A549 (cell line): ENCODE results near the gene TNFSF15.

Source experiments
- JUN ChIP-seq, 2 experiments: fragments of >200 bp; sonication (Bioruptor Twin); formaldehyde crosslinking; IDR thresholded peaks; 2 replicates in 1 of 2; 3 replicates in 1 of 2; pipeline ENCODE4 v1.6.1; 2016 to 2017
- KDM1A ChIP-seq: fragments of 200-600 bp; sonication (generic); IDR thresholded peaks from 2 replicates; pipeline ENCODE4 v1.6.1; 2016; ENCODE audit warnings: low read depth, mild to moderate bottlenecking
- TF ChIP-seq, protein P1 (sequence below): fragments of >200 bp; sonication (Bioruptor Twin); formaldehyde crosslinking; IDR thresholded peaks from 3 replicates; pipeline ENCODE4 v1.5.1; 2016

DNA sequence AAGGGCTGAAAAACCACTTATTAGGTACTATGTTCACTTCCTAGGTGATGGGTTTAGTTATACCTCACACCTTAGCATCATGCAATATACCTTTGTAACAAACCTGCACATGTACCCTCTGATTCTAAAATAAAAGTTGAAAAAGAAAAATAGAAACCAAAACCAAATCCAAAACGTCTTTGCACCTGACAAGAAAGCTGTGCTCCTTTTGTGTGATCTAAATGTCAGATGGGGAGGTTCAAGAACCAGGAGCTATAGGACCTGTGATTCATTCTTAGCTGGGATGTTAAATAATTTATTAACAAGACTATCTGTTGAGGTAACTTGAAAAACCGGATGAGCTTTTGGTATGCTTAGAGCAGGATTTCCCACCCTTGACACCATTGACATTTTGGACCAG, 16.9 kb upstream of the TNFSF15 start:
- TF ChIP-seq KDM1A (no peak), JUN (IDR thresholded peaks at IDR 0.05) (no peak)
- TF ChIP-seq, protein P1, sequence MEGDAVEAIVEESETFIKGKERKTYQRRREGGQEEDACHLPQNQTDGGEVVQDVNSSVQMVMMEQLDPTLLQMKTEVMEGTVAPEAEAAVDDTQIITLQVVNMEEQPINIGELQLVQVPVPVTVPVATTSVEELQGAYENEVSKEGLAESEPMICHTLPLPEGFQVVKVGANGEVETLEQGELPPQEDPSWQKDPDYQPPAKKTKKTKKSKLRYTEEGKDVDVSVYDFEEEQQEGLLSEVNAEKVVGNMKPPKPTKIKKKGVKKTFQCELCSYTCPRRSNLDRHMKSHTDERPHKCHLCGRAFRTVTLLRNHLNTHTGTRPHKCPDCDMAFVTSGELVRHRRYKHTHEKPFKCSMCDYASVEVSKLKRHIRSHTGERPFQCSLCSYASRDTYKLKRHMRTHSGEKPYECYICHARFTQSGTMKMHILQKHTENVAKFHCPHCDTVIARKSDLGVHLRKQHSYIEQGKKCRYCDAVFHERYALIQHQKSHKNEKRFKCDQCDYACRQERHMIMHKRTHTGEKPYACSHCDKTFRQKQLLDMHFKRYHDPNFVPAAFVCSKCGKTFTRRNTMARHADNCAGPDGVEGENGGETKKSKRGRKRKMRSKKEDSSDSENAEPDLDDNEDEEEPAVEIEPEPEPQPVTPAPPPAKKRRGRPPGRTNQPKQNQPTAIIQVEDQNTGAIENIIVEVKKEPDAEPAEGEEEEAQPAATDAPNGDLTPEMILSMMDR: no peak
